Measurements from ENCODE around the gene TBC1D1.

The TBC1D1 gene

GRCh38 chr4:37891260-37892159 is 626 bp downstream of the TBC1D1 start:
- H2BK12ac ChIP-seq (ENCODE audit: low read length in 2 of 2), result no peak overlapping the region
- no peaks in the 10 kb centered on the region for H3K9me3 ChIP-seq (ENCODE audit: control insufficient read depth, low read length)
- DNase-seq, result peak; percentile 14
- no peak overlapping the region for H3K4ac ChIP-seq (ENCODE audit: low read depth in 1 of 2, low read length in 2 of 2)
- no peak overlapping the region for H3K23ac ChIP-seq (ENCODE audit: low read length in 2 of 2)
- no peak overlapping the region for H2BK120ac ChIP-seq (ENCODE audit: low read depth, low read length)
- H2BK5ac ChIP-seq (ENCODE audit: low read depth, low read length, poor library complexity, severe bottlenecking), result no peak overlapping the region
- H3K27ac ChIP-seq (ENCODE audit: low read length, poor library complexity, severe bottlenecking), result no peak overlapping the region
- H4K91ac ChIP-seq (ENCODE audit: low read length), result no peak overlapping the region
- H2AK5ac ChIP-seq (ENCODE audit: low read length, severe bottlenecking), result no peak overlapping the region
- peaks cover 62 to 73% of the 10 kb centered on the region in 2 experiments for H3K27me3 ChIP-seq (ENCODE audit: control insufficient read depth in 1 of 2, insufficient read depth in 1 of 2, low read length in 2 of 2)
- no peak overlapping the region for H4K8ac ChIP-seq (ENCODE audit: low read length)
- peak overlapping the region; percentile 71 to 76 for H3K4me3 ChIP-seq (ENCODE audit: insufficient read depth in 1 of 2, low read depth in 1 of 2, low read length in 2 of 2)
- peak overlapping the region; percentile 30 for H3K9ac ChIP-seq (ENCODE audit: low read length)
- peak overlapping the region; percentile 96 for H3K4me2 ChIP-seq (ENCODE audit: low read length, poor library complexity, severe bottlenecking)
- H3K18ac ChIP-seq (ENCODE audit: low read depth in 1 of 2, low read length in 2 of 2), result no peak overlapping the region
- WGBS, result 1% methylated on average over 43 of the region's 49 CpGs
- no peak overlapping the region for H2BK15ac ChIP-seq (ENCODE audit: low read depth, poor library complexity, severe bottlenecking)
- no peaks in the 10 kb centered on the region for H3K36me3 ChIP-seq (ENCODE audit: control insufficient read depth in 1 of 2, insufficient read depth in 2 of 2, low read depth in 1 of 2, low read length in 2 of 2)
- H2AFZ ChIP-seq (ENCODE audit: low read depth, low read length), result peak overlapping the region; percentile 51
- H3K4me1 ChIP-seq (ENCODE audit: control insufficient read depth, insufficient read depth, low read depth, low read length), result peaks cover 16% of the 10 kb centered on the region
- H3K14ac ChIP-seq (ENCODE audit: low read length in 2 of 2), result no peak overlapping the region
- H3K79me1 ChIP-seq (replicated peaks; ENCODE audit: low read length, poor library complexity, severe bottlenecking), result no peaks in the 10 kb centered on the region

GRCh38 chr4:37892641-37893040 is 1.8 kb downstream of the TBC1D1 start:
- 80% methylated on average over 5 of the region's 5 CpGs for WGBS
- Histone ChIP-seq H2AFZ (ENCODE audit: low read depth, low read length) (no peak overlapping the region), H2BK5ac (ENCODE audit: low read depth, low read length, poor library complexity, severe bottlenecking) (no peak overlapping the region)

GRCh38 chr4:37893164-37893563 is 2.3 kb downstream of the TBC1D1 start:
- peaks cover 16% of the 10 kb centered on the region for H3K4me1 ChIP-seq (ENCODE audit: control insufficient read depth, insufficient read depth, low read depth, low read length)
- no peak overlapping the region for H3K4me3 ChIP-seq (ENCODE audit: insufficient read depth in 1 of 2, low read depth in 1 of 2, low read length in 2 of 2)
- H3K14ac ChIP-seq (ENCODE audit: low read length in 2 of 2), result no peak overlapping the region
- no peak overlapping the region for H2BK120ac ChIP-seq (ENCODE audit: low read depth, low read length)
- no peaks in the 10 kb centered on the region for H3K9me3 ChIP-seq (ENCODE audit: control insufficient read depth, low read length)
- no peak overlapping the region for H2AFZ ChIP-seq (ENCODE audit: low read depth, low read length)
- H3K23ac ChIP-seq (ENCODE audit: low read length in 2 of 2), result no peak overlapping the region
- 89% methylated on average over 3 of the region's 3 CpGs for WGBS
- H2BK15ac ChIP-seq (ENCODE audit: low read depth, poor library complexity, severe bottlenecking), result no peak overlapping the region
- H3K9ac ChIP-seq (ENCODE audit: low read length), result no peak overlapping the region
- no peak overlapping the region for H3K4ac ChIP-seq (ENCODE audit: low read depth in 1 of 2, low read length in 2 of 2)
- H3K4me2 ChIP-seq (ENCODE audit: low read length, poor library complexity, severe bottlenecking), result no peak overlapping the region
- no peak overlapping the region for H3K18ac ChIP-seq (ENCODE audit: low read depth in 1 of 2, low read length in 2 of 2)
- no peak overlapping the region for H3K27ac ChIP-seq (ENCODE audit: low read length, poor library complexity, severe bottlenecking)
- no peak overlapping the region for H2AK5ac ChIP-seq (ENCODE audit: low read length, severe bottlenecking)
- H2BK5ac ChIP-seq (ENCODE audit: low read depth, low read length, poor library complexity, severe bottlenecking), result no peak overlapping the region
- H3K79me1 ChIP-seq (replicated peaks; ENCODE audit: low read length, poor library complexity, severe bottlenecking), result no peaks in the 10 kb centered on the region
- H4K8ac ChIP-seq (ENCODE audit: low read length), result no peak overlapping the region
- DNase-seq, result no peak
- peaks cover 56 to 74% of the 10 kb centered on the region in 2 experiments for H3K27me3 ChIP-seq (ENCODE audit: control insufficient read depth in 1 of 2, insufficient read depth in 1 of 2, low read length in 2 of 2)
- H2BK12ac ChIP-seq (ENCODE audit: low read length in 2 of 2), result no peak overlapping the region
- H4K91ac ChIP-seq (ENCODE audit: low read length), result no peak overlapping the region
- H3K36me3 ChIP-seq (ENCODE audit: control insufficient read depth in 1 of 2, insufficient read depth in 2 of 2, low read depth in 1 of 2, low read length in 2 of 2), result no peaks in the 10 kb centered on the region

More at GRCh38 chr4:37892641-37893040, 1.8 kb downstream of the TBC1D1 start:
- Histone ChIP-seq H3K4ac (ENCODE audit: low read depth in 1 of 2, low read length in 2 of 2) (no peak overlapping the region), H3K9me3 (ENCODE audit: control insufficient read depth, low read length) (no peaks in the 10 kb centered on the region), H3K23ac (ENCODE audit: low read length in 2 of 2) (no peak overlapping the region), H3K4me3 (ENCODE audit: insufficient read depth in 1 of 2, low read depth in 1 of 2, low read length in 2 of 2) (no peak overlapping the region), H2BK15ac (ENCODE audit: low read depth, poor library complexity, severe bottlenecking) (no peak overlapping the region), H3K9ac (ENCODE audit: low read length) (no peak overlapping the region), H3K4me1 (ENCODE audit: control insufficient read depth, insufficient read depth, low read depth, low read length) (peaks cover 16% of the 10 kb centered on the region), H3K4me2 (ENCODE audit: low read length, poor library complexity, severe bottlenecking) (no peak overlapping the region), H4K91ac (ENCODE audit: low read length) (no peak overlapping the region), H3K27ac (ENCODE audit: low read length, poor library complexity, severe bottlenecking) (no peak overlapping the region), H2AK5ac (ENCODE audit: low read length, severe bottlenecking) (no peak overlapping the region), H3K14ac (ENCODE audit: low read length in 2 of 2) (no peak overlapping the region), H2BK12ac (ENCODE audit: low read length in 2 of 2) (no peak overlapping the region), H3K79me1 (replicated peaks; ENCODE audit: low read length, poor library complexity, severe bottlenecking) (no peaks in the 10 kb centered on the region), H2BK120ac (ENCODE audit: low read depth, low read length) (no peak overlapping the region), H4K8ac (ENCODE audit: low read length) (no peak overlapping the region), H3K18ac (ENCODE audit: low read depth in 1 of 2, low read length in 2 of 2) (no peak overlapping the region), H3K27me3 (ENCODE audit: control insufficient read depth in 1 of 2, insufficient read depth in 1 of 2, low read length in 2 of 2) (peaks cover 60 to 75% of the 10 kb centered on the region in 2 experiments), H3K36me3 (ENCODE audit: control insufficient read depth in 1 of 2, insufficient read depth in 2 of 2, low read depth in 1 of 2, low read length in 2 of 2) (no peaks in the 10 kb centered on the region)
- no peak for DNase-seq

GRCh38 chr4:37895271-37895670 is 4.4 kb downstream of the TBC1D1 start:
- WGBS, result 86% methylated on average over 5 of the region's 7 CpGs
- Histone ChIP-seq H3K36me3 (ENCODE audit: control insufficient read depth in 1 of 2, insufficient read depth in 2 of 2, low read depth in 1 of 2, low read length in 2 of 2) (no peaks in the 10 kb centered on the region), H3K27me3 (ENCODE audit: control insufficient read depth in 1 of 2, insufficient read depth in 1 of 2, low read length in 2 of 2) (peaks cover 46 to 71% of the 10 kb centered on the region in 2 experiments), H4K8ac (ENCODE audit: low read length) (no peak overlapping the region), H3K4me2 (ENCODE audit: low read length, poor library complexity, severe bottlenecking) (no peak overlapping the region), H4K91ac (ENCODE audit: low read length) (no peak overlapping the region), H3K9ac (ENCODE audit: low read length) (no peak overlapping the region), H3K23ac (ENCODE audit: low read length in 2 of 2) (no peak overlapping the region), H3K18ac (ENCODE audit: low read depth in 1 of 2, low read length in 2 of 2) (no peak overlapping the region), H2BK15ac (ENCODE audit: low read depth, poor library complexity, severe bottlenecking) (no peak overlapping the region), H3K4me1 (ENCODE audit: control insufficient read depth, insufficient read depth, low read depth, low read length) (peaks cover 10% of the 10 kb centered on the region), H3K4me3 (ENCODE audit: insufficient read depth in 1 of 2, low read depth in 1 of 2, low read length in 2 of 2) (no peak overlapping the region), H2BK5ac (ENCODE audit: low read depth, low read length, poor library complexity, severe bottlenecking) (no peak overlapping the region), H3K4ac (ENCODE audit: low read depth in 1 of 2, low read length in 2 of 2) (no peak overlapping the region), H3K79me1 (replicated peaks; ENCODE audit: low read length, poor library complexity, severe bottlenecking) (no peaks in the 10 kb centered on the region), H3K14ac (ENCODE audit: low read length in 2 of 2) (no peak overlapping the region), H2AK5ac (ENCODE audit: low read length, severe bottlenecking) (no peak overlapping the region), H2AFZ (ENCODE audit: low read depth, low read length) (no peak overlapping the region), H2BK12ac (ENCODE audit: low read length in 2 of 2) (no peak overlapping the region), H3K9me3 (ENCODE audit: control insufficient read depth, low read length) (no peaks in the 10 kb centered on the region), H3K27ac (ENCODE audit: low read length, poor library complexity, severe bottlenecking) (no peak overlapping the region), H2BK120ac (ENCODE audit: low read depth, low read length) (no peak overlapping the region)
- no peak for DNase-seq

Measured in mesenchymal stem cell (in vitro differentiated cells and primary cell).